Nephron (organoid): ENCODE data around the gene PHETA1.
"Not testable (repeated sequence)": the region's sequence is repeated elsewhere in the genome, so short reads cannot be mapped to it uniquely, and the experiment has no call there.

Experiments used
- H3K27ac Mint-ChIP-seq, 3 experiments: 2 replicates each; pipeline ENCODE4 v1.8.0; 2020; ENCODE audit warnings: mixed read lengths in 3 of 3, mild to moderate bottlenecking in 2 of 3, moderate library complexity in 1 of 3
- H3K27me3 Mint-ChIP-seq: 2 replicates; pipeline ENCODE4 v1.8.0; 2021; ENCODE audit warnings: low read depth, mild to moderate bottlenecking, moderate library complexity, mixed read lengths
- H3K36me3 Mint-ChIP-seq: 2 replicates; pipeline ENCODE4 v1.8.0; 2020; ENCODE audit warnings: low read depth, mixed read lengths
- H3K4me1 Mint-ChIP-seq: 2 replicates; pipeline ENCODE4 v1.8.0; 2020; ENCODE audit warnings: mixed read lengths
- H3K4me3 Mint-ChIP-seq, 3 experiments: 2 replicates each; pipeline ENCODE4 v1.8.0; 2020; ENCODE audit warnings: mild to moderate bottlenecking in 3 of 3, mixed read lengths in 3 of 3, moderate library complexity in 2 of 3
- H3K9me3 Mint-ChIP-seq: 2 replicates; pipeline ENCODE4 v1.8.0; 2020; ENCODE audit warnings: mixed read lengths
- TF ChIP-seq, protein P1 (sequence below), 3 experiments: fragments of 200-600 bp; sonication (generic); IDR thresholded peaks; one replicate each; pipeline ENCODE4 v1.5.0; 2021; ENCODE audit warnings: antibody characterized with exemption in 3 of 3; ENCODE audit not compliant: unreplicated experiment in 3 of 3

PHETA1 gene

DNA sequence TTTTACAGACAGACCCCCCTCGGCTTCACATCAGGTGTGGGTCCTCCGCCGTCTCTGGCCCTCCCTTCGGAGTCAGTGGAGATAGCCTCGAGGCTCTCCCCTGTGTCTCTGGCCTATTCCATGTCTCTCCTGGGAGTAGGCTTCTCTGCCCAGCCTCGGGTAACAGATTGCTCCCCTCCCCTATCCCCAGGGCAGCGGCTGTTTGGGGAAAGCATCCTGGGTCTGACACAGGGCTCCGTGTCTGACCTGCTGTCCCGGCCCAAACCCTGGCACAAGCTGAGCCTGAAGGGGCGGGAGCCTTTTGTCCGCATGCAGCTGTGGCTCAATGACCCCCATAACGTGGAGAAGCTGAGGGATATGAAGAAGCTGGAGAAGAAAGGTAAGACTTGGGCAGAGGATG lies 30.8 kb downstream of the PHETA1 start:
- Mint-ChIP-seq H3K27me3 (no peaks in the 10 kb centered on the region), H3K9me3 (peaks cover under 1% of the 10 kb centered on the region), H3K4me1 (no peaks in the 10 kb centered on the region), H3K4me3 (no peak overlapping the region), H3K27ac (no peak overlapping the region), H3K36me3 (peaks cover under 1% of the 10 kb centered on the region)
- TF ChIP-seq, protein P1, sequence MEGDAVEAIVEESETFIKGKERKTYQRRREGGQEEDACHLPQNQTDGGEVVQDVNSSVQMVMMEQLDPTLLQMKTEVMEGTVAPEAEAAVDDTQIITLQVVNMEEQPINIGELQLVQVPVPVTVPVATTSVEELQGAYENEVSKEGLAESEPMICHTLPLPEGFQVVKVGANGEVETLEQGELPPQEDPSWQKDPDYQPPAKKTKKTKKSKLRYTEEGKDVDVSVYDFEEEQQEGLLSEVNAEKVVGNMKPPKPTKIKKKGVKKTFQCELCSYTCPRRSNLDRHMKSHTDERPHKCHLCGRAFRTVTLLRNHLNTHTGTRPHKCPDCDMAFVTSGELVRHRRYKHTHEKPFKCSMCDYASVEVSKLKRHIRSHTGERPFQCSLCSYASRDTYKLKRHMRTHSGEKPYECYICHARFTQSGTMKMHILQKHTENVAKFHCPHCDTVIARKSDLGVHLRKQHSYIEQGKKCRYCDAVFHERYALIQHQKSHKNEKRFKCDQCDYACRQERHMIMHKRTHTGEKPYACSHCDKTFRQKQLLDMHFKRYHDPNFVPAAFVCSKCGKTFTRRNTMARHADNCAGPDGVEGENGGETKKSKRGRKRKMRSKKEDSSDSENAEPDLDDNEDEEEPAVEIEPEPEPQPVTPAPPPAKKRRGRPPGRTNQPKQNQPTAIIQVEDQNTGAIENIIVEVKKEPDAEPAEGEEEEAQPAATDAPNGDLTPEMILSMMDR (IDR thresholded peaks at IDR 0.05; ENCODE audit: unreplicated experiment in 3 of 3) = no peak

DNA sequence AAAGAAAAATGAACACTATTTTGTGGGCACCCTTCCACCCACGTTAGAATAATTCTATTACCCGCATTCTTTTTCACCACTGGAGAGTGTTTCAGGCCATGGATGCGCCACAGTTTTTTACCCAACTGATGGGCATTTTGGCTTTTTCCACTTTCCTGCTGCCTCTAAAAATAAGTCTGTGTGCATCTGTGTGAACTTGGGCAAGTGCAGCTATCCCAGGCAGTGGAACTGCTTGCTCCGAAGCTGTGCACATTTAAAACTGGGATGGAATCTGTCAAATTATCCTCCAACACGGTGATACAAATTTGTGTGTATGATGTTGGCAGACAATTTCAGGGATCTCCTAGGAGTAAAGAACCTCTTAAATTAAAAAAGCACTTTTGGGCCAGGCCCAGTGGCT lies 31.5 kb downstream of the PHETA1 start:
- Mint-ChIP-seq H3K36me3 (no peaks in the 10 kb centered on the region), H3K27ac (no peak overlapping the region), H3K4me3 (no peak overlapping the region), H3K9me3 (no peaks in the 10 kb centered on the region), H3K4me1 (no peaks in the 10 kb centered on the region), H3K27me3 (no peaks in the 10 kb centered on the region)
- TF ChIP-seq, protein P1 (IDR thresholded peaks at IDR 0.05; ENCODE audit: unreplicated experiment in 3 of 3) = no peak

DNA sequence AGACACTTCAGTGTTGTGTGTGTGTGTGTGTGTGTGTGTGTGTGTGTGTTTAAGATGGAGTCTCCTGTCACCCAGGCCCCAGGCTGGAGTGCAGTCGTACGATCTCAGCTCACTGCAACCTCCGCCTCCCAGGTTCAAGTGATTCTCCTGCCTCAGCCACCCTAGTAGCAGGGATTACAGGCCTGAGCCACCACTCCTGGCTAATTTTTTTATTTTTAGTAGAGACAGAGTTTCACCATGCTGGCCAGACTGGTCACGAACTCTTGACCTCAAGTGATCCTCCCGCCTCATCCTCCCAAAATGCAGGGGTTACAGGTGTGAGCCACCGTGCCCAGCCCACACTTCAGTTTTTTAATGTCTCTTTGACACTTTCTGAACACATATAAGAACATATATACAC lies 32.5 kb downstream of the PHETA1 start:
- H3K4me1 Mint-ChIP-seq, H3K27me3 Mint-ChIP-seq, H3K36me3 Mint-ChIP-seq, H3K9me3 Mint-ChIP-seq, H3K4me3 Mint-ChIP-seq, H3K27ac Mint-ChIP-seq: not testable (repeated sequence)

DNA sequence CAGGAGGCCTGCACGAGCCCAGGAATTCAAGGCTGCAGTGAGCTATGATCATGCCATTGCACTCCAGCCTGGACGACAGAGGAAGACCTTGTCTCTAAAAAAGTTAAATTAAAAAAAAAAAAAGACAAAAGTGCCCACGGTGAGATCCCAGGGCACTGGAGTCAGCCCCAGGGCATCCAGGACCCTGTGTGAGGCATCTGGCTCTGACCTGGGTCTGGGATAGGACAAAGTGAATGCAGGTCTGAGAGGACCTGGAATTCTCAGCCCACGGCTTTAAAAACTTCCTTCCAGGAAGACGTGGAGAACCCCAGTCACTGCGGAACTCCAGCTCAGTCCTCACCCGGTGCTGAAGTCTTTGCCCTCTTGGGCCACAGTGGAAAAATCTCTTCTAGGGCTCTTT lies 33.1 kb downstream of the PHETA1 start:
- H3K4me1 Mint-ChIP-seq = no peaks in the 10 kb centered on the region
- no peak overlapping the region for H3K4me3 Mint-ChIP-seq
- no peak overlapping the region for H3K27ac Mint-ChIP-seq
- H3K36me3 Mint-ChIP-seq = no peaks in the 10 kb centered on the region
- no peaks in the 10 kb centered on the region for H3K27me3 Mint-ChIP-seq
- H3K9me3 Mint-ChIP-seq = no peaks in the 10 kb centered on the region
- TF ChIP-seq, protein P1 (IDR thresholded peaks at IDR 0.05; ENCODE audit: unreplicated experiment in 3 of 3) = no peak

DNA sequence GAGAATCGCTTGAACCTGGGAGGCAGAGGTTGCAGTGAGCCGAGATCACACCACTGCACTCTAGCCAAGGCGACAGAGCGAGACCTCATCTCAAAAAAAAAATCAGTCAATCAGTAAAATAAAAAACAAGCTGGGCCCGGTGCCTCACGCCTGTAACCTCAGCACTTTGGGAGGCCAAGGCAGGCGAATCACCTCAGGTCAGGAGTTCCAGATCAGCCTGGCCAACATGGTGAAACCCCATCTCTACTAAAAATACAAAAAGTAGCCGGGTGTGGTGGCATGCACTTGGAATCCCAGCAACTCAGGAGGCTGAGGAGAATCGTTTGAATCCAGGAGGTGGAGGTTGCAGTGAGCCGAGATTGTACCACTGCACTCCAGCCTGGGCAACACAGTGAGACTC lies 33.6 kb downstream of the PHETA1 start:
- not testable (repeated sequence) for H3K36me3 Mint-ChIP-seq, H3K27me3 Mint-ChIP-seq, H3K4me1 Mint-ChIP-seq, H3K27ac Mint-ChIP-seq, H3K4me3 Mint-ChIP-seq, H3K9me3 Mint-ChIP-seq

DNA sequence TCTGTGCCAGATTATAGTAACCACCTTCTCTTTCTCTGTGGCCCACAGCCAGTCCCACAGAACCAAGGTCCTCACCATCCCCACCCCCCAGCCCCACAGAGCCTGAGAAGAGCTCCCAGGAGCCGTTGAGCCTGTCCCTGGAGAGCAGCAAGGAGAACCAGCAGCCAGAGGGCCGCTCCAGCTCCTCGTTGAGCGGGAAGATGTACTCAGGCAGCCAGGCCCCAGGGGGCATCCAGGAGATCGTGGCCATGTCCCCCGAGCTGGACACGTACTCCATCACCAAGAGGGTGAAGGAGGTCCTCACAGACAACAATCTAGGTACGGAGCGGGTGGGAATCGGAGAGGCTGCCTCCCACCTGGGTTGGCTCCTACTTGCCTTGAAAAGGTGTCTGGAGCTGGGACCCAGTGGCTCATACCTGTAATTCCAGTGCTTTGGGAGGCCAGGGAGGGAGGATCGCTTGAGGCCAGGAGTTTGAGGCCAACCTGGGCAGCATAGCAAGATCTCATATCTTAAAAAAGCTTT lies 34.4 kb downstream of the PHETA1 start:
- TF ChIP-seq, protein P1 (IDR thresholded peaks at IDR 0.05; ENCODE audit: unreplicated experiment in 3 of 3) = no peak
- no peaks in the 10 kb centered on the region for H3K36me3 Mint-ChIP-seq
- H3K27me3 Mint-ChIP-seq = no peaks in the 10 kb centered on the region
- H3K27ac Mint-ChIP-seq = no peak overlapping the region
- no peaks in the 10 kb centered on the region for H3K4me1 Mint-ChIP-seq
- H3K4me3 Mint-ChIP-seq = no peak overlapping the region
- H3K9me3 Mint-ChIP-seq = no peaks in the 10 kb centered on the region

DNA sequence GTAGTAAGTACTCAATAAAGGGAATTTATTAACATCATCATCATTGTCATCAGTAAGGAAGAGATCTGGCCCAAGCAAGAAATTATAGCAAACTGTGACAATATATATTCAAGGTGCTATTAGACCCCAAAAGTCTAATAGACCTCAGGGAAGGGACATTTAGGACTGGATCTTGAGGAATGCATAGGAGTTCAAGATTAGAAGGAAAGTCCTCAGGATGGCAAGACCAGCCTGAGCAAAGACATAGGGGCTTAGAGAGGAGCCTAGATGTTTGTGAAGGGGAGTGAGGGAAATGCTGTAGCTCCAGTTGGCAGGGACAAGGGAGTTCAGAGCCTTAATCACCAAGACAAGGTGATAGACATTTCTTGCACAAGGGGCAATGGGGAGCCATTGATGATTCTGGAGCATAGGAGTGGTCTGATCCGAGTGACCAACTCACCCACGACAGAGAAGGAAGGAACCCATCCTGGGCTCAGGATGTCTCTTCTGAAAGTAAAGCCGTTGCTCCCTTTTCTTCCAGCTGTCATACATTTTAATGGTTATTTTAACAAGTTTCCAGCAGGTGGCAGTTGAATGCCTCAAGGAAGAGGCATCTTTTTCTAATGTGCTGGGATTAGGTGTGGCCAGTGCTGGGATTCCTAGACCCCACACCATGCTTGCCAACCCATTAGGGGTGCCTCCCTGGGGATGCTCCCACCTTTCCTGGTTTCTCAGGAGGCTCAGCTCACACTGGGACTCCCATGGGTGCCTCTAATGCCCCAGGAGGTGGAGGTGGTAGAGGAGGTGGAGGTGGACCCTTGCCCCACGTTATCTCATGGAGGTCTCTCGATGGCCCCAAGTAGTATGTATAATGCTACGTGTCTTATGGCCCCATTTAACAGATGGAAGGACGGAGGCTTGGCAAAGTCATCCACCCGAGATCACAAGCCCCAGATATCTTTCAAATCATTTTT lies 37.8 kb downstream of the PHETA1 start:
- Mint-ChIP-seq H3K36me3 (no peaks in the 10 kb centered on the region), H3K27ac (no peak overlapping the region), H3K4me3 (no peak overlapping the region), H3K4me1 (no peaks in the 10 kb centered on the region), H3K27me3 (peaks cover 11% of the 10 kb centered on the region), H3K9me3 (no peaks in the 10 kb centered on the region)
- TF ChIP-seq, protein P1 (IDR thresholded peaks at IDR 0.05; ENCODE audit: unreplicated experiment in 3 of 3) = peak; percentile 42 to 58 (median 46)
